ENCODE data around the gene CXCR5. TPM values are rescaled to one million over a fixed set of nuclear protein-coding genes. Genes with fewer than 3 reads are reported as not detected.

CXCR5 gene
- total and polyA plus RNA-seq, 2 donors (not counting 1 experiment from before 2014, with no cell fraction given): 111 to 163 TPM

DNA sequence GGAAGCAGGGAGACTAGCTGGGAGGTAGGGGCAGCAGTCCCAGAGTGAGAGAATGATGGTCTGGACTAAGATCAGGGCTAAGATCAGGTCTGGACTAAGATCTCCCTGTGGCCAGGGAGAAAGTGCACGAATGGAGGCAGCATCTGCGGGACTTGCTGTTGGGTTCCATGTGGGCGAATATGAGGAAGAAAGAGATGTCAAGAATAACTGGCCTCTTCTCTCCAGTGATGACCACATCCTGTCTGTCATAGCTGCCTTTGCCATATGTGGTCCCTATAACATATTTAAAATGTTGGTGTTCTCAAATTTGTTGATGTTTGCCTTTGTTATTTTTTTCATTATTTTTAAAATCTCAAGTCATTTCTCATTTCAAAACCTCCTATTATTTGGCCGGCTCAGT, 27.4 kb upstream of the CXCR5 start:
- ATAC-seq (ENCODE audit: low read depth): no peak
- Histone ChIP-seq H3K36me3 (replicated peaks in 1 of 2; ENCODE audit: control extremely low read depth in 1 of 2, control insufficient read depth in 1 of 2, extremely low read depth in 1 of 2, insufficient read depth in 2 of 2, low read length in 1 of 2) (no peaks in the 10 kb centered on the region), H3K4me2 (replicated peaks; ENCODE audit: low read depth, low read length, poor library complexity, severe bottlenecking) (no peak overlapping the region), H3K4me1 (ENCODE audit: control insufficient read depth in 2 of 2, insufficient read depth in 2 of 2, low read length in 2 of 2) (peaks cover 39 to 45% of the 10 kb centered on the region in 2 donors), H3K27ac (ENCODE audit: low read length in 2 of 2) (no peak overlapping the region), H3K79me2 (ENCODE audit: control insufficient read depth, insufficient read depth, low read length) (peaks cover 16% of the 10 kb centered on the region), H2AFZ (ENCODE audit: insufficient read depth, low read depth, low read length, poor library complexity, severe bottlenecking) (no peak overlapping the region), H4K20me1 (ENCODE audit: control insufficient read depth, insufficient read depth, low read length, poor library complexity, severe bottlenecking) (no peaks in the 10 kb centered on the region), H3K4me3 (ENCODE audit: control extremely low read depth in 1 of 5, extremely low read depth in 1 of 5, insufficient read depth in 1 of 5, low read depth in 2 of 5, low read length in 4 of 5) (no peak overlapping the region), H3K27me3 (replicated peaks in 1 of 4; ENCODE audit: control extremely low read depth in 1 of 4, control insufficient read depth in 3 of 4, insufficient read depth in 4 of 4, low read length in 3 of 4) (no peaks in the 10 kb centered on the region), H3K9me3 (ENCODE audit: control extremely low read depth in 1 of 3, control insufficient read depth in 2 of 3, insufficient read depth in 1 of 3, low read length in 2 of 3) (peaks cover 0 to 4% (median 0%) of the 10 kb centered on the region in 3 donors), H3K9ac (ENCODE audit: low read length) (no peak overlapping the region)
- peak overlapping the region; percentile 7 for H3K27ac Mint-ChIP-seq
- no peak overlapping the region for H3K4me3 Mint-ChIP-seq
- 13% methylated on average over 3 of the region's 4 CpGs for WGBS (ENCODE audit: insufficient coverage)
- ChIA-PET CTCF (interaction anchor here (0.6 to 1.7 kb wide), 4 partner anchors 12 to 83 kb away, joined by 3 to 7 read pairs (median 4); partner anchors contain the start of genes CXCR5 and DDX6), POLR2A (interaction anchor here (0.6 to 0.9 kb wide), 3 partner anchors 15 to 71 kb away, joined by 3 to 9 read pairs (median 8); no protein-coding TSS in a partner anchor)
- H3K9me3 Mint-ChIP-seq (ENCODE audit: insufficient read depth): no peaks in the 10 kb centered on the region
- intact Hi-C loops (cut with micrococcal nuclease): no loop called here
- TF ChIP-seq, protein P1, sequence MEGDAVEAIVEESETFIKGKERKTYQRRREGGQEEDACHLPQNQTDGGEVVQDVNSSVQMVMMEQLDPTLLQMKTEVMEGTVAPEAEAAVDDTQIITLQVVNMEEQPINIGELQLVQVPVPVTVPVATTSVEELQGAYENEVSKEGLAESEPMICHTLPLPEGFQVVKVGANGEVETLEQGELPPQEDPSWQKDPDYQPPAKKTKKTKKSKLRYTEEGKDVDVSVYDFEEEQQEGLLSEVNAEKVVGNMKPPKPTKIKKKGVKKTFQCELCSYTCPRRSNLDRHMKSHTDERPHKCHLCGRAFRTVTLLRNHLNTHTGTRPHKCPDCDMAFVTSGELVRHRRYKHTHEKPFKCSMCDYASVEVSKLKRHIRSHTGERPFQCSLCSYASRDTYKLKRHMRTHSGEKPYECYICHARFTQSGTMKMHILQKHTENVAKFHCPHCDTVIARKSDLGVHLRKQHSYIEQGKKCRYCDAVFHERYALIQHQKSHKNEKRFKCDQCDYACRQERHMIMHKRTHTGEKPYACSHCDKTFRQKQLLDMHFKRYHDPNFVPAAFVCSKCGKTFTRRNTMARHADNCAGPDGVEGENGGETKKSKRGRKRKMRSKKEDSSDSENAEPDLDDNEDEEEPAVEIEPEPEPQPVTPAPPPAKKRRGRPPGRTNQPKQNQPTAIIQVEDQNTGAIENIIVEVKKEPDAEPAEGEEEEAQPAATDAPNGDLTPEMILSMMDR (IDR thresholded peaks at IDR 0.05): no peak
- no peak for TF ChIP-seq EZH2 (IDR thresholded peaks at IDR 0.05; ENCODE audit: borderline replicate concordance, insufficient read depth, low read depth, low read length, poor library complexity, severe bottlenecking)
- no peaks in the 10 kb centered on the region for H3K27me3 Mint-ChIP-seq
- no peak for DNase-seq
- H3K4me1 Mint-ChIP-seq: peaks cover 49% of the 10 kb centered on the region

DNA sequence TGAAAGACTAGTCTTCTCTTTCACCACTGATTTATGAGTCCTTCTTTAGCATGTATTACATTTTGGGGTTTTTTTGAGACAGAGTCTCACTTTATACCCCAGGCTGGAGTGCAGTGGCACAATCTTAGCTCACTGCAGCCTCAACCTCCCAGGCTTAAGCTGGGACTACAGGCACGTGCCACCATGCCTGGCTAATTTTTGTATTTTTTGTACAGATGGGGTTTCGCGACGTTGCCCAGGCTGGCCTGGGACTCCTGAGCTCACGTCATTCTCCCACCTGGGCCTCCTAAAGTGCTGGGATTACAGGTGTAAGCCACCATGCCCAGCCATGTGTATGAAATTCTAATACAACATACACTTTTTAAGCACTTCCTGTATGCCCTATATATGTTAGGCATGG, 26.3 kb upstream of the CXCR5 start:
- Histone ChIP-seq H3K9ac (ENCODE audit: low read length) (no peak overlapping the region), H3K27me3 (replicated peaks in 1 of 4; ENCODE audit: control extremely low read depth in 1 of 4, control insufficient read depth in 3 of 4, insufficient read depth in 4 of 4, low read length in 3 of 4) (no peaks in the 10 kb centered on the region), H3K79me2 (ENCODE audit: control insufficient read depth, insufficient read depth, low read length) (peaks cover 18% of the 10 kb centered on the region), H3K27ac (ENCODE audit: low read length in 2 of 2) (no peak overlapping the region), H4K20me1 (ENCODE audit: control insufficient read depth, insufficient read depth, low read length, poor library complexity, severe bottlenecking) (no peaks in the 10 kb centered on the region), H3K4me1 (ENCODE audit: control insufficient read depth in 2 of 2, insufficient read depth in 2 of 2, low read length in 2 of 2) (peaks cover 28 to 34% of the 10 kb centered on the region in 2 donors), H3K36me3 (replicated peaks in 1 of 2; ENCODE audit: control extremely low read depth in 1 of 2, control insufficient read depth in 1 of 2, extremely low read depth in 1 of 2, insufficient read depth in 2 of 2, low read length in 1 of 2) (no peaks in the 10 kb centered on the region), H2AFZ (ENCODE audit: insufficient read depth, low read depth, low read length, poor library complexity, severe bottlenecking) (no peak overlapping the region), H3K4me3 (ENCODE audit: control extremely low read depth in 1 of 5, extremely low read depth in 1 of 5, insufficient read depth in 1 of 5, low read depth in 2 of 5, low read length in 4 of 5) (no peak overlapping the region), H3K4me2 (replicated peaks; ENCODE audit: low read depth, low read length, poor library complexity, severe bottlenecking) (no peak overlapping the region), H3K9me3 (ENCODE audit: control extremely low read depth in 1 of 3, control insufficient read depth in 2 of 3, insufficient read depth in 1 of 3, low read length in 2 of 3) (peaks cover 0 to 4% (median 0%) of the 10 kb centered on the region in 3 donors)
- Mint-ChIP-seq H3K4me3 (no peak overlapping the region), H3K9me3 (ENCODE audit: insufficient read depth) (no peaks in the 10 kb centered on the region), H3K27me3 (no peaks in the 10 kb centered on the region), H3K27ac (no peak overlapping the region), H3K4me1 (peaks cover 38% of the 10 kb centered on the region)
- intact Hi-C loops (cut with micrococcal nuclease): no loop called here
- ChIA-PET CTCF (interaction anchor here (0.6 to 1.5 kb wide), 3 partner anchors 38 to 67 kb away, joined by 3 to 6 read pairs (median 3); partner anchors contain the start of gene DDX6), POLR2A (interaction anchor here (0.7 to 1.0 kb wide), 3 partner anchors 20 to 65 kb away, joined by 4 to 5 read pairs (median 5); no protein-coding TSS in a partner anchor)
- peak; percentile 47 for DNase-seq
- TF ChIP-seq, protein P1 (IDR thresholded peaks at IDR 0.05): no peak
- no peak for TF ChIP-seq EZH2 (IDR thresholded peaks at IDR 0.05; ENCODE audit: borderline replicate concordance, insufficient read depth, low read depth, low read length, poor library complexity, severe bottlenecking)
- peak; percentile 43 for ATAC-seq (ENCODE audit: low read depth)
- no CpG with 5 or more reads among the region's 5 CpGs for WGBS (ENCODE audit: insufficient coverage)
